DMS153 treated with DMSO at 0.1 percent for 48 hours (cell line): ENCODE data around the gene NUCKS1.
A peak's percentile ranks its signal among the peaks of the same experiment; 100 is the strongest.
"Not testable (repeated sequence)": the region's sequence is repeated elsewhere in the genome, so short reads cannot be mapped to it uniquely, and the experiment has no call there.

Experiments
- DNase-seq: peaks from one replicate; lab custom pipeline; 2025; ENCODE audit not compliant: unreplicated experiment; lab: John Stamatoyannopoulos, UW

NUCKS1 gene

GRCh38 chr1:205733438-205734175, 16.4 kb downstream of the NUCKS1 start:
- no peak for DNase-seq

- DNase-seq, result no peak
Observed at GRCh38 chr1:205729945-205730610, 19.9 kb downstream of the NUCKS1 start.

- no peak for DNase-seq
Observed at GRCh38 chr1:205726619-205727125, 23.3 kb downstream of the NUCKS1 start.

GRCh38 chr1:205725514-205725913, 24.5 kb downstream of the NUCKS1 start:
- no peak for DNase-seq

GRCh38 chr1:205720740-205721139, 29.2 kb downstream of the NUCKS1 start:
- not testable (repeated sequence) for DNase-seq

- DNase-seq, result no peak
Observed at GRCh38 chr1:205719762-205720161, 30.2 kb downstream of the NUCKS1 start.

- DNase-seq, result no peak
Observed at GRCh38 chr1:205719015-205719414, 31.0 kb downstream of the NUCKS1 start.

- no peak for DNase-seq
Observed at GRCh38 chr1:205716371-205717132, 33.4 kb downstream of the NUCKS1 start.

- DNase-seq, result no peak
Observed at GRCh38 chr1:205715628-205716027, 34.4 kb downstream of the NUCKS1 start.

GRCh38 chr1:205714906-205715246, 35.1 kb downstream of the NUCKS1 start:
- no peak for DNase-seq

- no peak for DNase-seq
Observed at GRCh38 chr1:205714190-205714905, 35.6 kb downstream of the NUCKS1 start.

GRCh38 chr1:205711105-205712048, 38.6 kb downstream of the NUCKS1 start:
- peak; percentile 81 for DNase-seq

GRCh38 chr1:205710201-205711062, 39.5 kb downstream of the NUCKS1 start:
- no peak for DNase-seq

- DNase-seq, result no peak
Observed at GRCh38 chr1:205709640-205710039, 40.3 kb downstream of the NUCKS1 start.

- no peak for DNase-seq
Observed at GRCh38 chr1:205709059-205709398, 41.0 kb downstream of the NUCKS1 start.

- no peak for DNase-seq
Observed at GRCh38 chr1:205706601-205707502, 43.1 kb downstream of the NUCKS1 start.

- no peak for DNase-seq
Observed at GRCh38 chr1:205704903-205705302, 45.1 kb downstream of the NUCKS1 start.

- DNase-seq, result peak; percentile 74
Observed at GRCh38 chr1:205703072-205703471, 46.9 kb downstream of the NUCKS1 start.
